CD8-positive, alpha-beta memory T cell (primary cell): ENCODE results near the gene CEACAM16. TPM values are rescaled to one million over a fixed set of nuclear protein-coding genes. Genes with fewer than 3 reads are reported as not detected.

Experiments used
- CTCF ChIA-PET: fragments of 350-600 bp; sonication (Branson Sonifier 250); formaldehyde crosslinking; loops from one replicate; lab custom pipeline; 2021; ENCODE audit warnings: antibody characterized with exemption; lab: Charles Lee
- POLR2A ChIA-PET: fragments of 350-600 bp; sonication (Branson Sonifier 250); formaldehyde crosslinking; loops from one replicate; lab custom pipeline; 2021; ENCODE audit warnings: antibody characterized with exemption; lab: Charles Lee
- DNase-seq, 5 donors: peaks; one replicate each; pipeline versions ENCODE4 v3.0.0 to v3.0.0-alpha.2; 2020 to 2022; ENCODE audit warnings: mixed read lengths in 1 of 5
- H3K27ac ChIP-seq: one replicate; pipeline ENCODE4 v1.7.0; 2013; ENCODE audit warnings: low read depth, mild to moderate bottlenecking, low read length, moderate library complexity
- H3K27me3 ChIP-seq: 2 replicates; pipeline ENCODE4 v1.7.0; 2013; ENCODE audit warnings: low read length, mild to moderate bottlenecking; ENCODE audit not compliant: insufficient read depth, poor library complexity, severe bottlenecking
- H3K36me3 ChIP-seq: 2 replicates; pipeline ENCODE4 v1.7.0; 2013; ENCODE audit warnings: mild to moderate bottlenecking, low read length, moderate library complexity; ENCODE audit not compliant: insufficient read depth
- H3K4me1 ChIP-seq: 2 replicates; pipeline ENCODE4 v1.7.0; 2013; ENCODE audit warnings: mild to moderate bottlenecking, low read length, moderate library complexity; ENCODE audit not compliant: insufficient read depth
- H3K4me3 ChIP-seq: 2 replicates; pipeline ENCODE4 v1.7.0; 2013; ENCODE audit warnings: mild to moderate bottlenecking, low read length
- H3K9me3 ChIP-seq: 2 replicates; pipeline ENCODE4 v1.7.0; 2013; ENCODE audit warnings: mild to moderate bottlenecking, low read length
- H3K27ac Mint-ChIP-seq, 8 donors: one replicate each; pipeline ENCODE4 v1.8.0; 2020 to 2021; ENCODE audit warnings: mixed read lengths in 8 of 8, mild to moderate bottlenecking in 6 of 8, inconsistent platforms in 3 of 8, moderate library complexity in 3 of 8
- H3K27me3 Mint-ChIP-seq, 2 donors: one replicate each; pipeline ENCODE4 v1.8.0; 2020 to 2021; ENCODE audit warnings: mixed read lengths in 2 of 2, mild to moderate bottlenecking in 1 of 2, moderate library complexity in 1 of 2
- H3K36me3 Mint-ChIP-seq, 3 donors: one replicate each; pipeline ENCODE4 v1.8.0; 2020 to 2021; ENCODE audit warnings: mixed read lengths in 3 of 3, inconsistent platforms in 1 of 3, mild to moderate bottlenecking in 1 of 3
- H3K4me1 Mint-ChIP-seq, 3 donors: one replicate each; pipeline ENCODE4 v1.8.0; 2020 to 2021; ENCODE audit warnings: mixed read lengths in 3 of 3, inconsistent platforms in 1 of 3, mild to moderate bottlenecking in 1 of 3
- H3K4me3 Mint-ChIP-seq, 7 donors: one replicate each; pipeline ENCODE4 v1.8.0; 2020 to 2021; ENCODE audit warnings: mixed read lengths in 7 of 7, mild to moderate bottlenecking in 6 of 7, moderate library complexity in 4 of 7, inconsistent platforms in 2 of 7
- H3K9me3 Mint-ChIP-seq, 5 donors: one replicate each; pipeline ENCODE4 v1.8.0; 2020 to 2022; ENCODE audit warnings: mixed read lengths in 5 of 5, mild to moderate bottlenecking in 3 of 5, moderate library complexity in 2 of 5, inconsistent platforms in 1 of 5
- polyA plus RNA-seq: library from polyadenylated mRNA; unstranded; fragments of 300-500 nt; fragmentation: Illumina TruSeq; gene quantifications from one replicate; pipeline ENCODE4 v1.2.3, GENCODE V29; 2021
- total RNA-seq, 2 experiments: library from RNA; stranded (reverse); gene quantifications; one replicate each; pipeline ENCODE4 v1.2.3, GENCODE V29; 2021

The CEACAM16 gene
- total RNA-seq: not detected
- not detected for polyA plus RNA-seq

- Mint-ChIP-seq H3K27ac (peak within 1 kb of the TSS in 1 of 8 donors; percentile 43), H3K36me3 (peaks cover 0 to 3% (median 0%) of the 10 kb centered on the region in 3 donors), H3K9me3 (no peaks in the 10 kb centered on the region), H3K27me3 (peaks cover 7 to 20% of the 10 kb centered on the region in 2 donors), H3K4me1 (peaks cover 0 to 3% (median 3%) of the 10 kb centered on the region in 3 donors), H3K4me3 (no peak within 1 kb of the TSS)
- H3K4me3 ChIP-seq: no peak within 1 kb of the TSS
- H3K27ac ChIP-seq: no peak within 1 kb of the TSS
- DNase-seq: no peak
- CTCF ChIA-PET: no interaction called here
- no peaks in the 10 kb centered on the region for H3K27me3 ChIP-seq
- no peaks in the 10 kb centered on the region for H3K4me1 ChIP-seq
- POLR2A ChIA-PET: no interaction called here
- no peaks in the 10 kb centered on the region for H3K9me3 ChIP-seq
- H3K36me3 ChIP-seq: no peaks in the 10 kb centered on the region
Measured at GRCh38 chr19:44698492-44699201, at the start of gene CEACAM16. Gene CEACAM16, plus strand, starts transcription at chr19:44699151. Its CDS starts 2,306 bp downstream, at chr19:44701457.

GRCh38 chr19:44649578-44650145 lies 49.3 kb upstream of the CEACAM16 start:
- H3K4me1 Mint-ChIP-seq: peaks cover 0 to 4% (median 4%) of the 10 kb centered on the region in 3 donors
- H3K9me3 ChIP-seq: no peaks in the 10 kb centered on the region
- no peaks in the 10 kb centered on the region for H3K36me3 ChIP-seq
- no peaks in the 10 kb centered on the region for H3K4me1 ChIP-seq
- no peak overlapping the region for H3K27ac Mint-ChIP-seq
- no peaks in the 10 kb centered on the region for H3K36me3 Mint-ChIP-seq
- no peak overlapping the region for H3K27ac ChIP-seq
- peaks cover 11 to 20% of the 10 kb centered on the region in 2 donors for H3K27me3 Mint-ChIP-seq
- ChIA-PET POLR2A (no interaction called here), CTCF (no interaction called here)
- H3K4me3 ChIP-seq: no peak overlapping the region
- DNase-seq: no peak
- H3K9me3 Mint-ChIP-seq: no peaks in the 10 kb centered on the region
- no peaks in the 10 kb centered on the region for H3K27me3 ChIP-seq
- H3K4me3 Mint-ChIP-seq: no peak overlapping the region

- Mint-ChIP-seq H3K27ac (no peak overlapping the region), H3K36me3 (no peaks in the 10 kb centered on the region)
- CTCF ChIA-PET: no interaction called here
Measured at GRCh38 chr19:44653343-44653742, 45.6 kb upstream of the CEACAM16 start.

GRCh38 chr19:44653977-44654774 lies 44.8 kb upstream of the CEACAM16 start:
- Mint-ChIP-seq H3K9me3 (no peaks in the 10 kb centered on the region), H3K4me3 (no peak overlapping the region), H3K36me3 (no peaks in the 10 kb centered on the region), H3K27ac (peak overlapping the region in 2 of 8 donors; percentile 25 to 55), H3K27me3 (peaks cover 2 to 11% of the 10 kb centered on the region in 2 donors), H3K4me1 (peaks cover 2 to 19% (median 12%) of the 10 kb centered on the region in 3 donors)
- Histone ChIP-seq H3K36me3 (no peaks in the 10 kb centered on the region), H3K27ac (no peak overlapping the region), H3K9me3 (no peaks in the 10 kb centered on the region), H3K4me3 (no peak overlapping the region), H3K27me3 (no peaks in the 10 kb centered on the region), H3K4me1 (no peaks in the 10 kb centered on the region)
- POLR2A ChIA-PET: no interaction called here
- CTCF ChIA-PET: interaction anchor here (0.6 to 1.0 kb wide), 3 partner anchors 9 to 70 kb away, joined by 3 read pairs; no protein-coding TSS in a partner anchor
- peak; percentile 37 to 73 (median 39) for DNase-seq

More at GRCh38 chr19:44653343-44653742, 45.6 kb upstream of the CEACAM16 start:
- no peaks in the 10 kb centered on the region for H3K9me3 Mint-ChIP-seq
- no peak for DNase-seq
- Histone ChIP-seq H3K4me1 (no peaks in the 10 kb centered on the region), H3K9me3 (no peaks in the 10 kb centered on the region), H3K27me3 (no peaks in the 10 kb centered on the region), H3K4me3 (no peak overlapping the region), H3K36me3 (no peaks in the 10 kb centered on the region), H3K27ac (no peak overlapping the region)
- POLR2A ChIA-PET: no interaction called here
- H3K4me3 Mint-ChIP-seq: no peak overlapping the region
- peaks cover 2 to 19% (median 12%) of the 10 kb centered on the region in 3 donors for H3K4me1 Mint-ChIP-seq
- H3K27me3 Mint-ChIP-seq: peaks cover 2 to 11% of the 10 kb centered on the region in 2 donors

- CTCF ChIA-PET: interaction anchor here (1.5 kb wide), 1 partner anchor 113 kb away, joined by 5 read pairs; no protein-coding TSS in a partner anchor
- no peaks in the 10 kb centered on the region for H3K9me3 ChIP-seq
- H3K4me3 Mint-ChIP-seq: no peak overlapping the region
- no peak overlapping the region for H3K4me3 ChIP-seq
- peak overlapping the region in 1 of 8 donors; percentile 84 for H3K27ac Mint-ChIP-seq
- H3K36me3 Mint-ChIP-seq: no peaks in the 10 kb centered on the region
- no peaks in the 10 kb centered on the region for H3K27me3 ChIP-seq
- no peaks in the 10 kb centered on the region for H3K9me3 Mint-ChIP-seq
- no peaks in the 10 kb centered on the region for H3K36me3 ChIP-seq
- H3K4me1 Mint-ChIP-seq: peaks cover 2 to 19% (median 12%) of the 10 kb centered on the region in 3 donors
- POLR2A ChIA-PET: no interaction called here
- no peak overlapping the region for H3K27ac ChIP-seq
- H3K27me3 Mint-ChIP-seq: peaks cover 2 to 4% of the 10 kb centered on the region in 2 donors
- DNase-seq: peak; percentile 25 to 60 (median 48)
- no peaks in the 10 kb centered on the region for H3K4me1 ChIP-seq
Measured at GRCh38 chr19:44657211-44657921, 41.6 kb upstream of the CEACAM16 start.

GRCh38 chr19:44658069-44658733 lies 40.8 kb upstream of the CEACAM16 start:
- peak in 1 of 5 donors; percentile 1 for DNase-seq
- Histone ChIP-seq H3K9me3 (no peaks in the 10 kb centered on the region), H3K4me3 (no peak overlapping the region), H3K4me1 (no peaks in the 10 kb centered on the region), H3K27me3 (no peaks in the 10 kb centered on the region), H3K36me3 (no peaks in the 10 kb centered on the region), H3K27ac (no peak overlapping the region)
- ChIA-PET POLR2A (no interaction called here), CTCF (interaction anchor here (0.6 to 1.5 kb wide), 2 partner anchors 63 to 112 kb away, joined by 3 to 5 read pairs; no protein-coding TSS in a partner anchor)
- H3K27me3 Mint-ChIP-seq: peaks cover 4% of the 10 kb centered on the region in 2 donors
- no peak overlapping the region for H3K4me3 Mint-ChIP-seq
- no peak overlapping the region for H3K27ac Mint-ChIP-seq
- H3K36me3 Mint-ChIP-seq: no peaks in the 10 kb centered on the region
- no peaks in the 10 kb centered on the region for H3K9me3 Mint-ChIP-seq
- H3K4me1 Mint-ChIP-seq: peaks cover 2 to 19% (median 12%) of the 10 kb centered on the region in 3 donors

- Mint-ChIP-seq H3K36me3 (no peaks in the 10 kb centered on the region), H3K27me3 (peaks cover 4% of the 10 kb centered on the region in 2 donors)
- CTCF ChIA-PET: interaction anchor here (1.7 kb wide), 1 partner anchor 12 kb away, joined by 3 read pairs; no protein-coding TSS in a partner anchor
Measured at GRCh38 chr19:44660081-44660480, 38.9 kb upstream of the CEACAM16 start.

More at GRCh38 chr19:44660081-44660480, 38.9 kb upstream of the CEACAM16 start:
- Mint-ChIP-seq H3K4me1 (peaks cover 2 to 13% (median 6%) of the 10 kb centered on the region in 3 donors), H3K9me3 (no peaks in the 10 kb centered on the region), H3K4me3 (no peak overlapping the region), H3K27ac (no peak overlapping the region)
- Histone ChIP-seq H3K4me3 (no peak overlapping the region), H3K9me3 (no peaks in the 10 kb centered on the region), H3K4me1 (no peaks in the 10 kb centered on the region), H3K36me3 (no peaks in the 10 kb centered on the region), H3K27ac (no peak overlapping the region), H3K27me3 (no peaks in the 10 kb centered on the region)
- POLR2A ChIA-PET: no interaction called here
- peak in 1 of 5 donors; percentile 6 for DNase-seq
